Left ventricle myocardium inferior (tissue), 1 donor: ENCODE results near the gene TLE7. TPM values are rescaled to one million over a fixed set of nuclear protein-coding genes. Genes with fewer than 3 reads are reported as not detected.

Experiments used
- DNase-seq: peaks from one replicate; pipeline ENCODE4 v3.0.0-alpha.2; 2020
- H3K27ac ChIP-seq: fragments of 200-600 bp; replicated peaks from 2 replicates; pipeline ENCODE4 v1.8.0; 2021
- H3K27me3 ChIP-seq: fragments of 200-600 bp; 2 replicates; pipeline ENCODE4 v1.8.0; 2021; ENCODE audit warnings: low read depth
- H3K36me3 ChIP-seq: fragments of 200-600 bp; 2 replicates; pipeline ENCODE4 v1.8.0; 2021
- H3K4me1 ChIP-seq: fragments of 200-600 bp; 2 replicates; pipeline ENCODE4 v1.8.0; 2021
- H3K4me3 ChIP-seq: fragments of 200-600 bp; 2 replicates; pipeline ENCODE4 v1.8.0; 2021; ENCODE audit warnings: mild to moderate bottlenecking, moderate library complexity
- H3K9me3 ChIP-seq: fragments of 200-600 bp; replicated peaks from 2 replicates; pipeline ENCODE4 v1.8.0; 2021
- intact Hi-C: fragments of 100-400 bp; cut with micrococcal nuclease; formaldehyde crosslinking; loops from one replicate; pipeline ENCODE4 v1.11.0; 2022
- total RNA-seq: library from RNA; stranded (reverse); fragmentation: NEBNext Ultra II Directional; extraction: Animal tissue kit (Norgen Biotek cat#: 25700); gene quantifications from one replicate; pipeline ENCODE4 v1.2.1, GENCODE V29; 2021
- TF ChIP-seq, protein P1 (sequence below): fragments of 200-600 bp; IDR thresholded peaks from 2 replicates; pipeline ENCODE4 v1.8.0; 2021; ENCODE audit warnings: antibody characterized with exemption, mild to moderate bottlenecking, borderline replicate concordance
- donor health status: DM: no; HTN: yes; CAD: no; lungs with severe emphysema.

The TLE7 gene
- total RNA-seq, 1 donor from 2014 or later, result not detected

DNA sequence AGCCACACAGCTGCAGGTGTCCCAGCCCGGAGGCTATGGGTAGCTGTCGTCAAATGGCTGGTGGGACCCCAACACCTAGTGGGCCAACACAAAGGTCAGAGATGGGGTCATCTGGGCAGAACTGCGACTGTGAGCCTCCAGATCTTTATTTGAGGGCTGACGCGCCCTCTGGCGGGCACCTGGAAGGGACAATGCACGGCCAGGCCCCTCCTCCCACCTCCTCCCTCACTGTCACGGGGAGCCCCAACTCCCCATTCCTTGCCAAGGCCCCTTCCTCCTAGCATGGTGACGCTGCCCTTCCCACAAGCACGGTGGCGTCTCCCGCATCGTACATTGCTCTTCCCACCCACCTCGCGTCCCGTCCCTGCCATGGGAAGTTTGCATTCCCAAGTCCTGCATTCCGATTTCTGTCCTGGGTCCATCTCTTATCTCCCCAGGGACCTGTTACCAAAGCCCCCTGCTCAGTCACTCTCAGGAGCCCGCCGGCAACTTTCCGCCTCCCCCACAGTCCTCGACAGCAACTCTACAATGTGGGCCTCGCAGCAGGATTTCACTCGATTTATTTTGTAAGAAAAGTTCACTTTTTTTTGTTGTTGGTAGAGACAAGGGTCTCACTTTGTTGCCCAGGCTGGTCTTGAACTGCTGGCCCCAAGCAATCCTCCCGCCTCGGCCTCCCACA is 1.0 kb downstream of the TLE7 start:
- no peak for DNase-seq
- intact Hi-C loops, result no loop called here
- TF ChIP-seq, protein P1, sequence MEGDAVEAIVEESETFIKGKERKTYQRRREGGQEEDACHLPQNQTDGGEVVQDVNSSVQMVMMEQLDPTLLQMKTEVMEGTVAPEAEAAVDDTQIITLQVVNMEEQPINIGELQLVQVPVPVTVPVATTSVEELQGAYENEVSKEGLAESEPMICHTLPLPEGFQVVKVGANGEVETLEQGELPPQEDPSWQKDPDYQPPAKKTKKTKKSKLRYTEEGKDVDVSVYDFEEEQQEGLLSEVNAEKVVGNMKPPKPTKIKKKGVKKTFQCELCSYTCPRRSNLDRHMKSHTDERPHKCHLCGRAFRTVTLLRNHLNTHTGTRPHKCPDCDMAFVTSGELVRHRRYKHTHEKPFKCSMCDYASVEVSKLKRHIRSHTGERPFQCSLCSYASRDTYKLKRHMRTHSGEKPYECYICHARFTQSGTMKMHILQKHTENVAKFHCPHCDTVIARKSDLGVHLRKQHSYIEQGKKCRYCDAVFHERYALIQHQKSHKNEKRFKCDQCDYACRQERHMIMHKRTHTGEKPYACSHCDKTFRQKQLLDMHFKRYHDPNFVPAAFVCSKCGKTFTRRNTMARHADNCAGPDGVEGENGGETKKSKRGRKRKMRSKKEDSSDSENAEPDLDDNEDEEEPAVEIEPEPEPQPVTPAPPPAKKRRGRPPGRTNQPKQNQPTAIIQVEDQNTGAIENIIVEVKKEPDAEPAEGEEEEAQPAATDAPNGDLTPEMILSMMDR, result no peak
- Histone ChIP-seq H3K9me3 (peaks cover 54% of the 10 kb centered on the region), H3K4me3 (no peak overlapping the region), H3K27me3 (peaks cover 53% of the 10 kb centered on the region), H3K36me3 (no peaks in the 10 kb centered on the region), H3K27ac (no peak overlapping the region), H3K4me1 (no peaks in the 10 kb centered on the region)

DNA sequence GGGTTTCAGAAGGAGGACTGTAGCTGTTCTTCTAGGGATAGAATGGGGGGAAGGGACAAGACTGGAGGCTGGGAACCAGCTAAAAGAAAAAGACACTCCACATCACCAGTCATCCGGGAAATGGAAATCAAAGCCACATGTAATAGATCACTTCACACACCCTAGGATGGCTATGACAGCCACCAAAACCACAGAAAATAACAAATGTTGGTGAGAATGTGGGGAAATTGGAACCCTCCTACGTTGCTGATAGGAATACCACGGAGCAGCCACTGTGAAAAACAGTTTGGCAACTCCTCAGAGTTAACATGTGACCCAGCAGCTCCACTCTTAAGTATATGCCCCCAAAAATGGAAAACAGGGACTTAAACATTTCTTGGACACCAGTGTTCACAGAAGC is 2.3 kb downstream of the TLE7 start:
- no peak overlapping the region for H3K4me3 ChIP-seq
- H3K36me3 ChIP-seq, result no peaks in the 10 kb centered on the region
- H3K27ac ChIP-seq, result no peak overlapping the region
- TF ChIP-seq, protein P1, result no peak
- intact Hi-C loops, result no loop called here
- no peak for DNase-seq
- H3K9me3 ChIP-seq, result peaks cover 41% of the 10 kb centered on the region
- no peaks in the 10 kb centered on the region for H3K4me1 ChIP-seq
- peaks cover 57% of the 10 kb centered on the region for H3K27me3 ChIP-seq

DNA sequence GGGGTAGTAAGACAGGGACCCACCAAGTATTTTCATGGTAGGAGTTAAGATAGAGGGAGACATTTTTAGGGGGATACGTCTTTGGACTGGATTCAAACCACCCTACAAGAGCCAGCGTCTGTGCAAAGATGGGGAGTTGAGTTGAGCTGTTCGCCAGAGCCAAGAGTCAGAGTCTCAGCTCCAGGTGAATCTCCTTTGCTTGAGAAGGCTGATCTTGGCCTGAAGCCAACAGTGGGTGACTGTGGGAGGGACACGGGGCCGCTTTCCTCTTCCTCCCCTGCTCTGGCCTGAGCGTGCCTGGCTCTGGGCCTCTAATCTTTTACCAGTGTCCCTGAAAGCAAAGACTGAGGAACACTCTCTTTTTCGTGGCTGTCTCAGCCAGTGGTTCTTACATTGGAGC is 5.4 kb downstream of the TLE7 start:
- Histone ChIP-seq H3K4me1 (no peaks in the 10 kb centered on the region), H3K27ac (no peak overlapping the region), H3K36me3 (no peaks in the 10 kb centered on the region), H3K4me3 (no peak overlapping the region), H3K27me3 (peaks cover 65% of the 10 kb centered on the region), H3K9me3 (peaks cover 10% of the 10 kb centered on the region)
- intact Hi-C loops, result no loop called here
- TF ChIP-seq, protein P1, result no peak
- no peak for DNase-seq

DNA sequence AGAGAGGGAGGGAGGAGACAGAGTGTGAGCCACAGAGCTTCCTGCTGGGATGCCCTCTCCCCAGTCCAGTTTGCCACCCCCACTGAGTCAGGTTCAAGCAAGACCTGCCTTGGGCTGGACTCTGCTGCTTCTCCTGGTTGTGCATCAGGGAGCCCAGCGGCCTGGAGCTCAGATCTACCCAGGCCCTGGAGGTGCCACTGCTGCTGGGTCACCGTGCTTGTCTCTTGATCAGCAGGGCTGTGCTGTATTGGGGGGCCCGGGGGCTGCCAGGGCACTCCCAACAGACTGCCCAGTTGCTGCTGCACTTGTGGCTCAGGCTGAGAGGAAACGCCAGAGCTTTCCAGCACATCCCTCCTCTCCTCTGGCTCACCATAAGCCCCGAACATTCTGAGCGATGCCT is 8.9 kb downstream of the TLE7 start:
- Histone ChIP-seq H3K4me1 (no peaks in the 10 kb centered on the region), H3K27ac (no peak overlapping the region), H3K9me3 (peaks cover 13% of the 10 kb centered on the region), H3K36me3 (no peaks in the 10 kb centered on the region), H3K4me3 (no peak overlapping the region), H3K27me3 (peaks cover 66% of the 10 kb centered on the region)
- intact Hi-C loops, result no loop called here
- TF ChIP-seq, protein P1, result no peak
- no peak for DNase-seq

DNA sequence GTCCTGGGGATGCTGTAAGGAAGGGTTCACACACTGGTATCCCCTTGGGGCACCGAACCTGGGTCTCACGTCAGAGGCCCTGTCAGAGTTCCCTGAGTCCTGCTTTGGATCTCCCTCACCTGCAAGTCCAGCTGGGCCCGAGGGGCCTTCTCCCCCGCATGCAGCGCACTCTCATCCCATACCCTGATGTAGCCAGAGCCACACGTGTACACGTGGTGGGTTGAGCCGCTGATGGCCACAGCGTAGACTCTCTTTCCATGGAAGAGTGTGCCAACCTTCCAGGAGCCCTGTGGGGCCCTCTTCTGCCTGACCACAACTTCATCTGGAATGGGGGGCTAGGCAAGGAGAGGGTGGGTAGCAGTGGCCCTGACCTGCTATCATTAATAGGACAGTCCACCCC is 9.9 kb downstream of the TLE7 start:
- no peak overlapping the region for H3K4me3 ChIP-seq
- no peaks in the 10 kb centered on the region for H3K4me1 ChIP-seq
- TF ChIP-seq, protein P1, result no peak
- intact Hi-C loops, result no loop called here
- no peak overlapping the region for H3K27ac ChIP-seq
- peaks cover 18% of the 10 kb centered on the region for H3K9me3 ChIP-seq
- no peak for DNase-seq
- peaks cover 71% of the 10 kb centered on the region for H3K27me3 ChIP-seq
- no peaks in the 10 kb centered on the region for H3K36me3 ChIP-seq
